Gastrocnemius medialis (tissue), 4 donors: Measurements from ENCODE around the gene TGFBR3L.

Source experiments
- POLR2A ChIP-seq, 2 donors: fragments of 450-650 bp; IDR thresholded peaks; one replicate each; pipeline ENCODE4 v1.6.1; 2017; ENCODE audit warnings: antibody characterized with exemption in 2 of 2, mild to moderate bottlenecking in 2 of 2, moderate library complexity in 2 of 2
- TF ChIP-seq, protein P1 (sequence below), 5 experiments: fragments of 450-650 bp in 3 of 5; fragments of 200-600 bp in 2 of 5; sonication (generic) in 2 of 5; IDR thresholded peaks in 4 of 5; conservative IDR thresholded peaks in 1 of 5; 1 replicate in 4 of 5; 2 replicates in 1 of 5; pipeline ENCODE4 v1.5.1; 2016 to 2019; ENCODE audit warnings: antibody characterized with exemption in 5 of 5, mild to moderate bottlenecking in 3 of 5, moderate library complexity in 3 of 5

DNA sequence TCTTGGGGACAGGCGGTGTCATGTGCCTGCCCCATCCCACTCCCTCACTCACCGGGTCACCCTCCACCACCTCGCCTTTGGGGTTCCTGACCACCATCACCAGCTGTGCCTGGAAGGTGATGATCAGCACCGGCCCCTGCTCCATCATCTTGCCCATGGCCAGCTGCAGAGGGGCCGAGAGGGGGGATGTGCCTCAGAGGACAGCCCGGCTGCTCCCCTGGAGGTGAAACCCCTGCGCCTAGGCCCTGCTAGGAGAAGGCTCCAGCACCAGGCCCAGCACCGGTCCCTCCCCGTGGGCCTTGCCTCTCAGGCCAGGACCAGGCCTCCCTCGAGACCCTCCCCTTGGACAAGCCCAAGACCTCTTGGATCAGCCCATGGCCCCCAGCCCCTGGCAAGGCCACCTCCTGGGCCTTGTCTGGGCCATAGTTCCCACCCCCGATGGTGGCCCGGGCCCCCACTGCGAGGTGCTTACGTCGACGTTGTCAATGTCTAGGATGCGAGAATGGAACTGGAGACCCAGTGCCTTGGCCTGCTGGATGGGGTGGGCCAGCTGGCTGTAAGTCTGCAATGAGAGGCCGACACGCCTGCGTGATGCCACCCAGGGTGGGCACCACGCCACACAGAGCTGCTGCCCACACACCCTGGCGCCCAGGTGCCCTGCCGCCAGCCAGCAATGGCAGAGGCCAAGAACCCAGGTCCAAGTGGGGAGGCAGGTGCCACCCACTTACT, 13.1 kb downstream of the TGFBR3L start:
- TF ChIP-seq POLR2A (IDR thresholded peaks at IDR 0.05), result no peak
- TF ChIP-seq, protein P1, sequence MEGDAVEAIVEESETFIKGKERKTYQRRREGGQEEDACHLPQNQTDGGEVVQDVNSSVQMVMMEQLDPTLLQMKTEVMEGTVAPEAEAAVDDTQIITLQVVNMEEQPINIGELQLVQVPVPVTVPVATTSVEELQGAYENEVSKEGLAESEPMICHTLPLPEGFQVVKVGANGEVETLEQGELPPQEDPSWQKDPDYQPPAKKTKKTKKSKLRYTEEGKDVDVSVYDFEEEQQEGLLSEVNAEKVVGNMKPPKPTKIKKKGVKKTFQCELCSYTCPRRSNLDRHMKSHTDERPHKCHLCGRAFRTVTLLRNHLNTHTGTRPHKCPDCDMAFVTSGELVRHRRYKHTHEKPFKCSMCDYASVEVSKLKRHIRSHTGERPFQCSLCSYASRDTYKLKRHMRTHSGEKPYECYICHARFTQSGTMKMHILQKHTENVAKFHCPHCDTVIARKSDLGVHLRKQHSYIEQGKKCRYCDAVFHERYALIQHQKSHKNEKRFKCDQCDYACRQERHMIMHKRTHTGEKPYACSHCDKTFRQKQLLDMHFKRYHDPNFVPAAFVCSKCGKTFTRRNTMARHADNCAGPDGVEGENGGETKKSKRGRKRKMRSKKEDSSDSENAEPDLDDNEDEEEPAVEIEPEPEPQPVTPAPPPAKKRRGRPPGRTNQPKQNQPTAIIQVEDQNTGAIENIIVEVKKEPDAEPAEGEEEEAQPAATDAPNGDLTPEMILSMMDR (IDR thresholded peaks at IDR 0.05 in 4 of 5, conservative IDR thresholded peaks at IDR 0.05 in 1 of 5), result no peak
